Measurements from ENCODE around the gene PHLPP1.
"Not testable (repeated sequence)": the region's sequence is repeated elsewhere in the genome, so short reads cannot be mapped to it uniquely, and the experiment has no call there.

PHLPP1 gene

GRCh38 chr18:62899534-62899933 lies 184.2 kb downstream of the PHLPP1 start:
- DNase-seq = no peak

GRCh38 chr18:62900132-62900883 lies 185.0 kb downstream of the PHLPP1 start:
- no peak for DNase-seq

GRCh38 chr18:62902776-62903175 lies 187.4 kb downstream of the PHLPP1 start:
- DNase-seq = no peak

- DNase-seq = no peak
Measured at GRCh38 chr18:62904396-62905285, 189.3 kb downstream of the PHLPP1 start.

GRCh38 chr18:62912885-62913284 lies 197.5 kb downstream of the PHLPP1 start:
- DNase-seq = no peak

- DNase-seq = not testable (repeated sequence)
Measured at GRCh38 chr18:62913824-62914223, 198.5 kb downstream of the PHLPP1 start.

GRCh38 chr18:62914871-62915392 lies 199.6 kb downstream of the PHLPP1 start:
- DNase-seq = no peak

- DNase-seq = no peak
Measured at GRCh38 chr18:62918361-62918760, 203.0 kb downstream of the PHLPP1 start.

- no peak for DNase-seq
Measured at GRCh38 chr18:62919109-62919838, 203.9 kb downstream of the PHLPP1 start.

- no peak for DNase-seq
Measured at GRCh38 chr18:62925031-62925688, 209.8 kb downstream of the PHLPP1 start.

GRCh38 chr18:62928326-62928725 lies 213.0 kb downstream of the PHLPP1 start:
- DNase-seq = no peak

GRCh38 chr18:62933261-62933887 lies 218.0 kb downstream of the PHLPP1 start:
- DNase-seq = no peak

GRCh38 chr18:62935994-62936393 lies 220.7 kb downstream of the PHLPP1 start:
- no peak for DNase-seq

GRCh38 chr18:62937065-62937464 lies 221.7 kb downstream of the PHLPP1 start:
- no peak for DNase-seq

GRCh38 chr18:62938006-62938405 lies 222.7 kb downstream of the PHLPP1 start:
- no peak for DNase-seq

- no peak for DNase-seq
Measured at GRCh38 chr18:62938487-62938886, 223.1 kb downstream of the PHLPP1 start.

- no peak for DNase-seq
Measured at GRCh38 chr18:62939433-62939832, 224.1 kb downstream of the PHLPP1 start.

- DNase-seq = no peak
Measured at GRCh38 chr18:62939926-62940325, 224.6 kb downstream of the PHLPP1 start.

- no peak for DNase-seq
Measured at GRCh38 chr18:62942578-62942977, 227.2 kb downstream of the PHLPP1 start.

- no peak for DNase-seq
Measured at GRCh38 chr18:62944454-62944853, 229.1 kb downstream of the PHLPP1 start.

- DNase-seq = no peak
Measured at GRCh38 chr18:62948788-62949187, 233.4 kb downstream of the PHLPP1 start.

GRCh38 chr18:62950246-62950645 lies 234.9 kb downstream of the PHLPP1 start:
- DNase-seq = no peak
